Coronary artery (tissue), 2 donors: ENCODE data around the gene PTBP1.
A peak's percentile ranks its signal among the peaks of the same experiment; 100 is the strongest.

ENCODE experiments used
- DNase-seq: peaks from one replicate; pipeline ENCODE4 v3.0.0-alpha.2; 2017; ENCODE audit warnings: low spot score
- H3K27ac ChIP-seq, 2 donors: fragments of 200-600 bp; sonication (generic); one replicate each; pipeline ENCODE4 v1.5.1; 2016 to 2019
- H3K4me3 ChIP-seq: fragments of 200-600 bp; sonication (generic); 2 replicates; pipeline ENCODE4 v1.5.1; 2016; ENCODE audit warnings: mild to moderate bottlenecking, moderate library complexity
- CTCF ChIP-seq: fragments of 200-600 bp; sonication (generic); IDR thresholded peaks from one replicate; pipeline ENCODE4 v1.5.1; 2019; ENCODE audit warnings: antibody characterized with exemption

Gene PTBP1

GRCh38 chr19:782878-783668 is 14.2 kb upstream of the PTBP1 start:
- Histone ChIP-seq H3K4me3 (peak overlapping the region; percentile 50), H3K27ac (peak overlapping the region; percentile 14 to 56)
- no peak for DNase-seq
- no peak for TF ChIP-seq CTCF

DNA sequence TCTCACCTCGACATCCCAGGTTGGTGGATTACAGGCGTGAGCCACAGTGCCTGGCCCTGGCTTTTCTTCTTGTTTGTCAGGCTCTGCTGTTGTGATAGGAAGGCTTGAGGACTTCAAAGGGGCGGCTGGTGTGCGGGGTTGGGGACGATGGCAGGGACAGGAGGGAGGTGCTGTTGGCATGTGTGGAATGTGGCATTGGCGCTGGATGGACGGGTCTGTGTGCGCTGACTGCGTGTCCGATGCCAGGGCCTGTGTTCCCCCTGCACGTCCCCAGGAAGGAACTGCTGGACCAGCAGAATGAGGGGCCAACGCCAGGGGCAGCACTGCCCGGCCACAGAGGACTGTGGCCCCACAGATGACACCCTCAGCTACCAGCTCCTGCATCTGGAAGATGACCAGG is 12.7 kb upstream of the PTBP1 start:
- no peak for TF ChIP-seq CTCF
- DNase-seq: no peak
- Histone ChIP-seq H3K27ac (no peak overlapping the region), H3K4me3 (no peak overlapping the region)

GRCh38 chr19:787536-787935 is 9.7 kb upstream of the PTBP1 start:
- DNase-seq: no peak
- no peak for TF ChIP-seq CTCF

GRCh38 chr19:788686-788982 is 8.6 kb upstream of the PTBP1 start:
- no peak for DNase-seq
- TF ChIP-seq CTCF: no peak
- no peak overlapping the region for H3K4me3 ChIP-seq
- H3K27ac ChIP-seq: peak overlapping the region in 1 of 2 donors; percentile 56

More at GRCh38 chr19:787536-787935, 9.7 kb upstream of the PTBP1 start:
- Histone ChIP-seq H3K27ac (no peak overlapping the region), H3K4me3 (no peak overlapping the region)

- TF ChIP-seq CTCF: no peak
- DNase-seq: no peak
- Histone ChIP-seq H3K4me3 (no peak overlapping the region), H3K27ac (peak overlapping the region in 1 of 2 donors; percentile 56)
These were observed 8.1 kb upstream of the PTBP1 start for GRCh38 chr19:788983-789700.

- peak overlapping the region in 1 of 2 donors; percentile 56 for H3K27ac ChIP-seq
- no peak overlapping the region for H3K4me3 ChIP-seq
- DNase-seq: no peak
- no peak for TF ChIP-seq CTCF
These were observed 7.6 kb upstream of the PTBP1 start for GRCh38 chr19:789701-790060.
